ENCODE measurements around the gene LCTL. TPM values are rescaled to one million over a fixed set of nuclear protein-coding genes. Genes with fewer than 3 reads are reported as not detected.
A peak's percentile ranks its signal among the peaks of the same experiment; 100 is the strongest.

LCTL gene
- total RNA-seq, 1 experiment from 2014 or later = 1.3 TPM

DNA sequence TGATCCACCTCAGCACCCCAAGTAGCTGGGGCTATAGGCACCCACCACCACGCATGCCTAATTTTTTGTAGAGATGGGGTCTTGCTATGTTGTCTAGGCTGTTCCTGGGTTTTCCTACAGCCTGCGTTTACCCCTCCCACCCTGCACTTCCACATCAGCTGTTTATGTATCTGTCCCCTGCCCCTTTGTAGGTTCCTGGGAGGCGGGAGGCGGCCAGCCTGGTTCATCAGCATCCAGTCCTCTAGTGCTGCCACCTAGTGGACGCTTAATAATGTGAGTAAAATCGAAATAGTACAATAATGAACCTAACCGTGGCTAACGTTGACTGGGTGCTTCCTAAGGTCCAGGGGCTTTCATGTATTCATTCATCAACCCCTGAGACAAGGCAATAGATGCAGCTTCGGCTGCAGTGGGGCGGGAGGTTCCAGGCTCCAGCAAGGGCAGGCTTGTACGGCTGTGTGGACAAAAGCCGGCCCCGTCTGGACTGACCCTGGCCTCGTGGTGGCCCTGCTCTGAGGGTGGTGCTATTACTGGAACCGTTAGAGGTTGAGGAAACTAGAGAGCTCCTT is 1.2 kb upstream of the LCTL start:
- H3K27ac ChIP-seq = no peak overlapping the region
- no peaks in the 10 kb centered on the region for H3K27me3 ChIP-seq (replicated peaks)
- no peaks in the 10 kb centered on the region for H3K36me3 ChIP-seq
- peak; percentile 75 to 85 for DNase-seq (ENCODE audit: low read depth in 1 of 2, low spot score in 2 of 2)
- no peak overlapping the region for H3K4me3 ChIP-seq
- H3K9me3 ChIP-seq (replicated peaks) = no peaks in the 10 kb centered on the region
- H3K4me1 ChIP-seq (replicated peaks) = peaks cover 21% of the 10 kb centered on the region

DNA sequence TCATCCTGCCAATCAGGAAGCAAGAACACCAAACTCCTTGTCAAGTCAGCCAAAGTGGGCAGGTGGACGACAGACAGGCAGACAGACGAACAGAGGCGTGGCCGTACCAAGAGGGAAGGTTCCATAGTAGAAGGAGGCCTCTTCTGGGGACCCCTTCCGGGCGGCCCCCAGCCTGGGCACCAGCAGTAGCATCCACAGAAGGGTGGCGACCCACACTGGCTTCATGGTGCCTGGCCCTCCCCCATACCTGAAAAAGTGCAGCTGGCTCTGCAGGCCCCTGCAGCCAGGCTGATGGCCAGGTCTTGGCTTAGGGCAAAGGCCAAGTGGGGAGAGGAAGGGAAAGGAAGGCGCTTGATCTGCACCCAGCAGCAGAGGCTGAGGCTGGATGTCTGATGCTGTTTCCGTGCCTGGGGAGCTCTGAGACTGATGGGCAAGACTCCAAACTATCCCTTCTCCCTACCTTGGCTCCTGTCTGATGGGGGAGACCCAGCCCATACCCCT is 607 bp downstream of the LCTL start:
- no peak for DNase-seq (ENCODE audit: low read depth in 1 of 2, low spot score in 2 of 2)
- peak overlapping the region; percentile 47; the same call in 1 of the 2 replicates for H3K27ac ChIP-seq

DNA sequence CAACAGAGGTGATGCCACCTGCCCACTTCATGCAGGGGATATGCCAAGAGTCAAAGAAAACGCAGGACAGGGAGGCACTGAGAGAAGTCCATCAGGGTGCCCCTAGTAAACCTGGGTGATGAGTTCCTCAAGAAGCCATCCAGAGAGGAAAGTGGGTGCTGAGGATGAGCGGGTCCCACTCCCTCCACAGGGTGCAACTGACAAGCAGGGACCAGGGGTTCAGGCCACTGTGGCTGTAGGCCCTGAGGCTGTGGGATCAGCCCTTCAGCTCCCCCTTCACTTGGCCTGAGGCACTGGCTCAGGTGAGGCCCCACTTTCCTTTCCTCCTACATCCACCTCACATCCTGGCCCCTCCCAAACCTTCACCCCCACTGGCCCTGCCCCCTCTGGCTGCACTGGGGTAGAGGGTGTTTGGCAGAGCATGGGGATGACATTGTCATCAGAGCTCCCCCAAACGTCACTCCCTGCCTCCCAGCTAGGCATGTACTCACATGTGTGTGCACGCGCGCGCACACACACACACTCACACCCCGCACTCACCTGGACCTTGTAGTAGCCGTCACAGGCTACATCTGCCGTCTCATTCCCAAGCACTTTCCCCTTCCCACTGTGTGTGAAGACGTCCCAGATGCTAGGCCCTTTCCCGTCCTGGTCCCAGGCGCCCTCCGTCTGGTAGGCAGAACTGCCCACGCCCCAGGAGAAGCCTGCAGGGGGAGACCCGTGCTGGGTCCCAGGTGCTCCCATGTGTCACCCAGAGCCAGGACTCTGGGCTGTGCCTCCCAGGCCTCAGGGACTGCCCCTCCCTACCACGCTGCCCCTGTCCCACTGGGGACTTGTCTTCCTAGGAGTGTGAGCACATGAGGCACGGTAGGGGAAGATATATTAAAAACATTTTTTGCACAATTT is 1.4 kb downstream of the LCTL start:
- no peaks in the 10 kb centered on the region for H3K27me3 ChIP-seq (replicated peaks)
- H3K36me3 ChIP-seq = no peaks in the 10 kb centered on the region
- H3K27ac ChIP-seq = no peak overlapping the region
- H3K4me1 ChIP-seq (replicated peaks) = peaks cover 21% of the 10 kb centered on the region
- H3K4me3 ChIP-seq = no peak overlapping the region
- H3K9me3 ChIP-seq (replicated peaks) = no peaks in the 10 kb centered on the region
- DNase-seq (ENCODE audit: low read depth in 1 of 2, low spot score in 2 of 2) = no peak

More for the DNA sequence above, 607 bp downstream of the LCTL start:
- no peak overlapping the region for H3K4me3 ChIP-seq
- no peaks in the 10 kb centered on the region for H3K9me3 ChIP-seq (replicated peaks)
- no peaks in the 10 kb centered on the region for H3K36me3 ChIP-seq
- no peaks in the 10 kb centered on the region for H3K27me3 ChIP-seq (replicated peaks)
- H3K4me1 ChIP-seq (replicated peaks) = peaks cover 21% of the 10 kb centered on the region

DNA sequence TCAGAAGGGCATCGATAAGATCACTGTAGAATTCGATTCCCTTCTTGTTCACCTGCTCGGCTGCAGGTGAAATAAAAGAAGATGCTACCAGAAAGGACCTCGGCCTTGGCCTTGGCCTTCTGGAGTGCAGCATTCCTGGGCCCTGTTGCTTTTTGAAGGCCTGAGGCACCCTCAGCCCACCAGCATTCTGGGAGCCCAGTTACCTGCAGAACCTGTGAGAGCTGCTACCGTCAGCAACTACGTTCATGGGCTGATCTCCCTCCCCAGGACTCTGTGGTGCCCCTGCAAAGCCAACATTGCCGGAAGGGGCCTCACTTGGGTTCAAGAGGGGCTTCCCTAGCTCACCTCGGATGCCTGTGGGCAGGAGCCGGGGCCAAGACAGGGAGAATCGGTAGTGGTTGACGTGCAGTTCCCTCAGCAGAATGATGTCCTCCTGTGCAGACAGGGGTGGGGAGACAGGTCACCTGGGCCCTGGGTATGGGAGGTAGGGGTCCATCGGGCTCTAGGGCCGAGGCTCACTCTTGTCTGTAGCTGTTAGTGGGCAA is 2.2 kb downstream of the LCTL start:
- Histone ChIP-seq H3K4me3 (no peak overlapping the region), H3K4me1 (replicated peaks) (peaks cover 21% of the 10 kb centered on the region), H3K36me3 (no peaks in the 10 kb centered on the region), H3K27ac (no peak overlapping the region), H3K27me3 (replicated peaks) (no peaks in the 10 kb centered on the region), H3K9me3 (replicated peaks) (no peaks in the 10 kb centered on the region)
- no peak for DNase-seq (ENCODE audit: low read depth in 1 of 2, low spot score in 2 of 2)

DNA sequence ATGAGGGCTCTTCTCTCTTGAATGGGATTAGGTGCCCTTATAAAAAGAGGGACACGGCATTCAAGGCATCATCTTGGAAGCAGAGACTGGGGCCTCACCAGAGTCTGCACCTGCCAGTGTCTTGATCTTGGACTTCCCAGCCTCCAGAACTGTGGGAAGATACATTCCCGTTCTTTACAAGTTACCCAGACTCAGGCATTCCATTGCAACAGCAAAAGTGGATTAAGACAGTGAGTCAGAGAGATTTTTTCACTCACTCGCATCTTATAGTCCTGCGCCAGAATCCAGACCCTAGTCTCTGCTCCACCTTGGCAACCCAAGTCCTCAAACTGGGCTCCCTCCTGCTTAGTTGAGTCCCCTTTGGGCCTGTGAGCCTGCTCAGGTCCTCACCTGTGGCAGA is 2.7 kb downstream of the LCTL start:
- Histone ChIP-seq H3K4me1 (replicated peaks) (peaks cover 21% of the 10 kb centered on the region), H3K27ac (no peak overlapping the region), H3K4me3 (no peak overlapping the region), H3K27me3 (replicated peaks) (no peaks in the 10 kb centered on the region), H3K36me3 (no peaks in the 10 kb centered on the region), H3K9me3 (replicated peaks) (no peaks in the 10 kb centered on the region)
- no peak for DNase-seq (ENCODE audit: low read depth in 1 of 2, low spot score in 2 of 2)

DNA sequence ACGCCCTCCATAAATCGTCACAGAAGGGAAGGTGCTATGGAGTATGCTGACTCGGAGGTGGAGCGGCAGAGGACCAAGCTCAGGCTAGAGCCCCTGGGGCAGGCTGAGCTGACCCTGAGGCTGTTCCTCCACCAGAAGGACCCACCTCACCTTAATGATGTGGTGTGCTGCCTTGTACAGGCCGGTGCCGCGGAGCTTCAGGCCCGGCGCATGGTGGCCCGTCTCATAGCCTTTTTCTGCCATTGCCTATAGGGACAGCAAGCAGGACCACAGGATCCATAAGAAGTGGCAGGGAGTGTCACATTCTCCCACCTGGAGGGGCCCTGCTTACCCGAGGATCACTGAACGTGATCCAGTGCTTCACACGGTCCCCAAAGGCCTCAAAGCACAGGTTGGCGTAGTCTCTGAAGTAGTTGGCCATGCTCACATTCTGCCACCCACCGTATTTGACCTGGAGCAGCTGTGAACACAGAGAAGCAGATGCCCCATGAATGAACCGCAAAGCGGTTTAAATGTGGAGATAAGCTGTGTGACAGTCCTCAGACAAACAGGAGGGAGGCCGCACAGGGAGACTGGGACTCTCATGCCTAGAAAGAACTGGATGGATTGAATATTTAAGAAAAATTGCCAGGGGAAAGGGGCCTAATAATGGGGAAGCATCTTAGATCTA is 4.8 kb downstream of the LCTL start:
- Histone ChIP-seq H3K36me3 (no peaks in the 10 kb centered on the region), H3K27me3 (replicated peaks) (no peaks in the 10 kb centered on the region), H3K4me1 (replicated peaks) (peaks cover 8% of the 10 kb centered on the region), H3K27ac (no peak overlapping the region), H3K9me3 (replicated peaks) (no peaks in the 10 kb centered on the region), H3K4me3 (no peak overlapping the region)
- DNase-seq (ENCODE audit: low read depth in 1 of 2, low spot score in 2 of 2) = no peak

DNA sequence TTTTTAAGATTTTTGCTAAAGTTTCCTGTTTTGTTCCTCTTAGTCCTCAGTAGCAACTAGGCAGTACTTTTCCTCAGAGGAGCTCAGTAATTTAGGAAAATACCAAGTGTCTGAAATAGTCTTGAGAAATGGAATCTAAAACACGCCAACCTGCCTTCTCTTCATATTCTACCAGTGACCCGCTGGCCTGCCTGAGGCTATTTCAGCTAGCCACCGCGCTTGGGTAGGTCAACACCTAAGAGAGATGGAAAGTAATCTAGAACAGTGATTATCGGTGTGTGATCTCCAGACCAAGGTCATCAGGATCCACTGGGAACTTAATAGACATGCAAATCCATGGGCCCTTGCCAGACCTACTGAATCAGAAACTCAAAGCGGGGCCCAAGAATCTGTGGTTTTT is 7.5 kb downstream of the LCTL start:
- no peaks in the 10 kb centered on the region; the same call in 1 of the 2 replicates for H3K36me3 ChIP-seq
- no peak overlapping the region for H3K4me3 ChIP-seq
- H3K27me3 ChIP-seq (replicated peaks) = no peaks in the 10 kb centered on the region
- H3K9me3 ChIP-seq (replicated peaks) = no peaks in the 10 kb centered on the region
- no peak for DNase-seq (ENCODE audit: low read depth in 1 of 2, low spot score in 2 of 2)
- H3K4me1 ChIP-seq (replicated peaks) = no peaks in the 10 kb centered on the region
- H3K27ac ChIP-seq = no peak overlapping the region

DNA sequence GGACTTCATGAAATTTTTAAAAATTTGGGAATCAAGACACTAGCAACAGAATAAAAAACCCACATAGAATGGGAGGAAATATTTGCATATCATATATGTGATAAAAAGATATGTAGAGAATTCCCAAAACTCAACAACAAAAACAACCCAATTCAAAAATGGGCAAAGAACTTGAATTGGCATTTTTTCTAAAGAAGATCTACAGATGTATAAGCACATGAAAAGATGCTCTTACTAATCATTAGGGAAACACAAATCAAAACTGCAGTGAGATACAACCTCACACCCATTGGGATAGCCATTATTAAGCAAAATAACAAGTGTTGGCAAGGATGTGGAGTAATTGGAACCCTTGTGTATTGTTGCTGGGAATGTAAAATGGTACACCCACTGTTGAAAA is 10.1 kb downstream of the LCTL start:
- no peak for DNase-seq (ENCODE audit: low read depth in 1 of 2, low spot score in 2 of 2)
- H3K27me3 ChIP-seq (replicated peaks) = no peaks in the 10 kb centered on the region
- H3K9me3 ChIP-seq (replicated peaks) = no peaks in the 10 kb centered on the region
- H3K4me3 ChIP-seq = no peak overlapping the region
- no peak overlapping the region for H3K27ac ChIP-seq
- H3K36me3 ChIP-seq = peaks cover 3% of the 10 kb centered on the region; the same call in 1 of the 2 replicates
- H3K4me1 ChIP-seq (replicated peaks) = no peaks in the 10 kb centered on the region

DNA sequence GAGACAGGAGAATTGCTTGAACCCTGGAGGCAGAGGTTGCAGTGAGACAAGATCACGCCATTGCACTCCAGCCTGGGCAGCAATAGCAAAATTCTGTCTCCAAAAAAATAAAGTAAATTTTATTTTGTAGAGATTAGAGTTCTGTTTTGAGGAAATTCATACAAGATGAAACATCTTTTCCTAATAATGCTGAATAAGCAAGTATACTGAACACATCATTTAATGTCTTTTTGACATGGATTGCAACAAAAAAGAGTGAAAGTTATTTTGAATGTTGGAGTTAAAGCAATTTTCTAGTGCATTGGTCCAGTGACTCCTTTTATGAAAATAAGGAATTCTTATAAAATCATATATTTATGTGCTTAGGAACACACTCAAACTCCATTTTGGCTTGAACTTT is 20.5 kb downstream of the LCTL start:
- peaks cover 36% of the 10 kb centered on the region for H3K36me3 ChIP-seq
- no peak for DNase-seq (ENCODE audit: low read depth in 1 of 2, low spot score in 2 of 2)
- H3K4me3 ChIP-seq = no peak overlapping the region
- H3K9me3 ChIP-seq (replicated peaks) = no peaks in the 10 kb centered on the region
- H3K27ac ChIP-seq = no peak overlapping the region
- H3K27me3 ChIP-seq (replicated peaks) = no peaks in the 10 kb centered on the region
- H3K4me1 ChIP-seq (replicated peaks) = no peaks in the 10 kb centered on the region

DNA sequence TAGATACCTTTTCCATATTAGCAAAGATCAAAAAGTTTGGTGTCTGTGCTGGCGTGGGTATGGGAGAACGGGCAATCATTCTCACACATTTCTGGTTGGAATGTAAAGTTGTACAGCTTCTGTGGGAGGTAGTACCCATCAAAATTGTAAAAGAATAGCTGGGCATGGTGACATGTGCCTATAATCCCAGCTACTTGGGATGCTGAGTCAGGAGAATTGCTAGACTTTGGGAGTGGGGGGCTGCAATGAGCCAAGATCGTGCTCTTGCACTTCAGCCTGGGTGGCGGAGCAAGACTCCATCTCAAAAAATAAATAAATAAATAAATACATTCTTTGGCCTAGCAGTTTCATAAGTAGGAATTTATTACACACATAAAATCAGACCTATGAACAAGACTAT is 22.9 kb downstream of the LCTL start:
- Histone ChIP-seq H3K4me1 (replicated peaks) (no peaks in the 10 kb centered on the region), H3K9me3 (replicated peaks) (no peaks in the 10 kb centered on the region), H3K27ac (no peak overlapping the region), H3K27me3 (replicated peaks) (no peaks in the 10 kb centered on the region), H3K36me3 (peaks cover 46% of the 10 kb centered on the region), H3K4me3 (no peak overlapping the region)
- no peak for DNase-seq (ENCODE audit: low read depth in 1 of 2, low spot score in 2 of 2)

DNA sequence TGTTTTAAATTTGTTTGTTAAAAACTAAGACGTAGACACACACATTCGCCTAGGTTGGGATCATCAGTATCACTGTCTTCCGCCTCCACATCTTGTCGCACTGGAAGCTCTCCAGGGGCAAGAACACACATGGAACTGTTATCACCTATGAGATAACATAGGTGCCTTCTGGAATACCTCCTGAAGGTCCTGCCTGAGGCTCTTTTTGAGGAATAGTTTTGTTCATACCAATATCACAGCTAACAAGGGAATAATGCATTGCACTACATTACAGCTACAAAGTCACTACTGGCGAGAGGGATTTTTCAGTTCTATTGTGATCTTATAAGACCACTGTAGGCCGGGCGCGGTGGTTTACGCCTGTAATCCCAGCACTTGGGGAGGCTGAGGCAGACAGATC is 30.7 kb downstream of the LCTL start:
- Histone ChIP-seq H3K4me3 (no peak overlapping the region), H3K4me1 (replicated peaks) (no peaks in the 10 kb centered on the region), H3K27ac (no peak overlapping the region), H3K36me3 (peaks cover 78% of the 10 kb centered on the region), H3K27me3 (replicated peaks) (no peaks in the 10 kb centered on the region), H3K9me3 (replicated peaks) (no peaks in the 10 kb centered on the region)
- DNase-seq (ENCODE audit: low read depth in 1 of 2, low spot score in 2 of 2) = no peak

DNA sequence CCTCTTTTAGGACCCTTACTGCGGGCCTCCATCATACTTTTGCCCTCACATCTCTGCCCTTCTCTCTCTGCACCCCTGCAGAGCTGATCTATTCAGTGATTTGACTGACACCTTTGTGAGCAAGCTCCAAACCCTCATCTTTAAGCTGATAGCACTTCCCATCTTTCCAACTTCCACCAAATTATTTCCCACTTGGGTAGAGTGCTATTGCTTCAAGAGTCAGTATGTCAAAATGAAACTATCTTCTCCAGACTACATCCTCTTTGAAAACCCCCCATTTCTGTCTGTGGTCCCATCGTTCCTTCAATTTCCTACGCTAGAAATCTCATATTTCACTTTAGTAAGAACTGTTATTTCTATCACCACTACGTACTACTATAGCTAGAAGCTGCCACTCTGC is 41.0 kb downstream of the LCTL start:
- Histone ChIP-seq H3K4me3 (no peak overlapping the region), H3K9me3 (replicated peaks) (no peaks in the 10 kb centered on the region), H3K36me3 (peaks cover 66% of the 10 kb centered on the region), H3K27me3 (replicated peaks) (no peaks in the 10 kb centered on the region), H3K27ac (no peak overlapping the region), H3K4me1 (replicated peaks) (no peaks in the 10 kb centered on the region)
- no peak for DNase-seq (ENCODE audit: low read depth in 1 of 2, low spot score in 2 of 2)

DNA sequence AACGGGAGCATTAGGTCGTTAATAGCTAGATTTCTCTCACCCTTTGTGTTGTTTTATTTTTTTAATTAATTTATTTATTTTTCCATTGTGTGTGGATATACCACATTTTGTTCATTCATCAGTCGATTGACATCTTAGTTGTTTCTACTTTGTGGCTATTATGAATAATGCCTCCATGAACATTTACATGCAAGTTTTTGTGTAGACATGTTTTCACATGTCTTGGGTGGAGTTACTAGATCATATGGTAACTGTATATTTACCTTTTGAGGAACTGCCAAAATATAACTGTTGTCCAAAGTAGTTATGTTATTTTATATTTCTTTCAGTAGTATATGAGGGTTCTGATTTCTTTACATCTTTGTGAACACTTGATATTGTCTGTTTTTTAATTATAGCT is 41.9 kb downstream of the LCTL start:
- Histone ChIP-seq H3K4me3 (no peak overlapping the region), H3K27ac (no peak overlapping the region), H3K36me3 (peaks cover 69% of the 10 kb centered on the region), H3K4me1 (replicated peaks) (no peaks in the 10 kb centered on the region), H3K27me3 (replicated peaks) (no peaks in the 10 kb centered on the region), H3K9me3 (replicated peaks) (no peaks in the 10 kb centered on the region)
- DNase-seq (ENCODE audit: low read depth in 1 of 2, low spot score in 2 of 2) = no peak

Measured in SJSA1 (cell line).